HG03045 (cell line): ENCODE results near the gene ARFGEF3.

Source experiments
- ATAC-seq: cut with Tn5 transposase; IDR thresholded peaks from one replicate; pipeline ENCODE4 v1.9.1; 2021; ENCODE audit warnings: mild to moderate bottlenecking, moderate library complexity; ENCODE audit not compliant: unreplicated experiment

Gene ARFGEF3

DNA sequence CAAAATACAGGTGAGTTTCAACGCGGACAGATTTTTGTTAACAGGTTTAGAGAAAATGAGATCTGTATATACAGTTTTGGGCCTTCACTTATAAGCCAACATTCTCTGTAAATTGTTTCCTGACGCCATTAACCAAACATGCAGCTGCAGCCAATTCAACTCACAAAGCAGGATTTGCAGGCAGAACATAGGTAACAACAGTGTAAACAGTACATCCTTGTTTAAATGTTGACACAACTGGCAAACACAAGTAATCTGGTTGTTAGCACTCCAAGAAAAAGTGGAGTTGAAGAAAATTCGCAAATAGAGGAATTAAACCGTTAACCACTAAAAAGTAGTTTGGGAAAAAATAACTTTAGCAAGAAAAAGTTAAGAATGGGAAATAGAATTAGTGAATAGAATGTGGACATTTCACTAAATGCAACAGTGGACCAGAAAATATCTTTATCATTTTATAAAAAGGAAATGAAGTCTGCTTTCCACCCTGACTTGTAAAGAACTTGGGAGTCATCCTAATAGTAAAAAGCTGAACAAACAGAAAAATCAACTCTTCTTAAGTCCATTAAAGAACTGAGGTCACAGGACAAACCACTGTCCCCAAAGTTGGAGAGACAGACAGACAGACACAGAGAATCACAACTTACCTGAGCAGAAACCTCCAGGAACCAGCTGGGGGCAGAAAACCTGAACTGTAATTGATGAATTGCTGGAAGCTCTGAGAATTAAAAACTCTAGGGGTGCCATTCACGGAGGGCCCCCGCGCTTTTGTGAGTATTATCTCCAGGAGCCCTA, 226.0 kb downstream of the ARFGEF3 start:
- ATAC-seq = no peak

DNA sequence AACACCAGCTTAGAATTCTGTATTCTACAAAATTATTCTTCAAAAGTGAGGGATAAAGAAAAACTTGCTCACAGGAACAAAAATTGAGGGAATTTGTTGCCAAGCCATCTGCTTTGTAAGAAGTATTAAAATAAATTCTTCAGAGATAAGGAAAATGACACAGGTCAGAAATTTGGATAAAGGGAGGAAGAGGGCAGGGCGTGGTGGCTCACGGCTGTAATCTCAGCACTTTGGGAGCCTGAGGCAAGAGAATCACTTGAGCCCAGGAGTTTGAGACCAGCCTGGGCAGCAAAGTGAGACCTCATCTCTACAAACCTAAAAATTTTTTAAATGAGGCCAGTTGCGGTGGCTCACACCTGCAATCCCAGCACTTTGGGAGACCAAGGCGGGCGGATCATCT, 227.8 kb downstream of the ARFGEF3 start:
- no peak for ATAC-seq
